ENCODE measurements around the gene MIER2.
"Not testable (repeated sequence)": the region's sequence is repeated elsewhere in the genome, so short reads cannot be mapped to it uniquely, and the experiment has no call there.

Gene MIER2

GRCh38 chr19:362154-362553 lies 17.6 kb upstream of the MIER2 start:
- no peak for DNase-seq (ENCODE audit: low spot score)

- no peak for DNase-seq (ENCODE audit: low spot score)
Observed at GRCh38 chr19:359653-359925, 15.0 kb upstream of the MIER2 start.

GRCh38 chr19:355536-355935 lies 10.9 kb upstream of the MIER2 start:
- not testable (repeated sequence) for DNase-seq (ENCODE audit: low spot score)

- DNase-seq (ENCODE audit: low spot score): no peak
Observed at GRCh38 chr19:355134-355533, 10.5 kb upstream of the MIER2 start.

- DNase-seq (ENCODE audit: low spot score): no peak
Observed at GRCh38 chr19:351976-352625, 7.5 kb upstream of the MIER2 start.

- no peak for DNase-seq (ENCODE audit: low spot score)
Observed at GRCh38 chr19:347946-348861, 3.6 kb upstream of the MIER2 start.

GRCh38 chr19:345320-345879 lies 804 bp upstream of the MIER2 start:
- DNase-seq (ENCODE audit: low spot score): no peak

- DNase-seq (ENCODE audit: low spot score): peak; percentile 75
Observed at GRCh38 chr19:343941-344624, 513 bp downstream of the MIER2 start.

GRCh38 chr19:343451-343931 lies 1.1 kb downstream of the MIER2 start:
- no peak for DNase-seq (ENCODE audit: low spot score)

GRCh38 chr19:342801-343421 lies 1.7 kb downstream of the MIER2 start:
- DNase-seq (ENCODE audit: low spot score): no peak

- no peak for DNase-seq (ENCODE audit: low spot score)
Observed at GRCh38 chr19:342128-342455, 2.5 kb downstream of the MIER2 start.

GRCh38 chr19:341386-342127 lies 3.0 kb downstream of the MIER2 start:
- no peak for DNase-seq (ENCODE audit: low spot score)

- DNase-seq (ENCODE audit: low spot score): no peak
Observed at GRCh38 chr19:340620-341385, 3.8 kb downstream of the MIER2 start.

- no peak for DNase-seq (ENCODE audit: low spot score)
Observed at GRCh38 chr19:339262-339887, 5.2 kb downstream of the MIER2 start.

GRCh38 chr19:338421-338820 lies 6.2 kb downstream of the MIER2 start:
- no peak for DNase-seq (ENCODE audit: low spot score)

GRCh38 chr19:336067-336614 lies 8.5 kb downstream of the MIER2 start:
- DNase-seq (ENCODE audit: low spot score): no peak

- DNase-seq (ENCODE audit: low spot score): no peak
Observed at GRCh38 chr19:335486-336066, 9.0 kb downstream of the MIER2 start.

- DNase-seq (ENCODE audit: low spot score): no peak
Observed at GRCh38 chr19:335072-335471, 9.5 kb downstream of the MIER2 start.

- DNase-seq (ENCODE audit: low spot score): no peak
Observed at GRCh38 chr19:334296-335071, 10.1 kb downstream of the MIER2 start.
